Retina (tissue), 1 donor: ENCODE results near the gene PGLYRP4.

Experiments used
- DNase-seq: peaks from one replicate; pipeline ENCODE4 v3.0.0-alpha.2; 2016

The PGLYRP4 gene

GRCh38 chr1:153374071-153374470 lies 25.4 kb upstream of the PGLYRP4 start:
- DNase-seq = no peak

GRCh38 chr1:153372571-153372970 lies 23.9 kb upstream of the PGLYRP4 start:
- no peak for DNase-seq

- no peak for DNase-seq
Measured at GRCh38 chr1:153371231-153371630, 22.6 kb upstream of the PGLYRP4 start.

- DNase-seq = no peak
Measured at GRCh38 chr1:153370146-153370545, 21.5 kb upstream of the PGLYRP4 start.

- DNase-seq = no peak
Measured at GRCh38 chr1:153368495-153368894, 19.9 kb upstream of the PGLYRP4 start.

GRCh38 chr1:153367090-153367489 lies 18.4 kb upstream of the PGLYRP4 start:
- DNase-seq = no peak

GRCh38 chr1:153366261-153366660 lies 17.6 kb upstream of the PGLYRP4 start:
- no peak for DNase-seq

GRCh38 chr1:153365696-153366095 lies 17.1 kb upstream of the PGLYRP4 start:
- no peak for DNase-seq

GRCh38 chr1:153364766-153365666 lies 16.4 kb upstream of the PGLYRP4 start:
- DNase-seq = no peak

GRCh38 chr1:153364156-153364555 lies 15.5 kb upstream of the PGLYRP4 start:
- no peak for DNase-seq

GRCh38 chr1:153363641-153364040 lies 15.0 kb upstream of the PGLYRP4 start:
- DNase-seq = no peak

- DNase-seq = peak; percentile 40
Measured at GRCh38 chr1:153362187-153362775, 13.6 kb upstream of the PGLYRP4 start.

- no peak for DNase-seq
Measured at GRCh38 chr1:153361480-153362109, 13.0 kb upstream of the PGLYRP4 start.

GRCh38 chr1:153360592-153361479 lies 12.2 kb upstream of the PGLYRP4 start:
- no peak for DNase-seq

GRCh38 chr1:153360190-153360589 lies 11.5 kb upstream of the PGLYRP4 start:
- no peak for DNase-seq

GRCh38 chr1:153359241-153359640 lies 10.6 kb upstream of the PGLYRP4 start:
- no peak for DNase-seq

GRCh38 chr1:153358691-153358975 lies 10.0 kb upstream of the PGLYRP4 start:
- no peak for DNase-seq

GRCh38 chr1:153357853-153358690 lies 9.4 kb upstream of the PGLYRP4 start, which contains the start of gene S100A9:
TSS of gene S100A9 (plus strand) at chr1:153357854. CDS start at chr1:153358284, 430 bp downstream.
- no peak for DNase-seq

- no peak for DNase-seq
Measured at GRCh38 chr1:153357076-153357852, 8.6 kb upstream of the PGLYRP4 start.

GRCh38 chr1:153356392-153357075 lies 7.9 kb upstream of the PGLYRP4 start:
- no peak for DNase-seq
